H9 (cell line): Measurements from ENCODE around the gene LCP1. TPM values are rescaled to one million over a fixed set of nuclear protein-coding genes. Genes with fewer than 3 reads are reported as not detected.

Source experiments
- DNase-seq: peaks from one replicate; pipeline ENCODE4 v3.0.0-alpha.2; 2017
- H2AFZ ChIP-seq: one replicate; pipeline ENCODE4 v1.6.1; 2013; ENCODE audit warnings: mild to moderate bottlenecking, low read length, control low read depth, moderate library complexity
- H2AK5ac ChIP-seq: 2 replicates; pipeline ENCODE4 v1.6.1; 2013; ENCODE audit warnings: low read length, control low read depth, mixed read lengths; ENCODE audit not compliant: insufficient read length
- H2BK120ac ChIP-seq: one replicate; pipeline ENCODE4 v1.6.1; 2013; ENCODE audit warnings: low read depth, mild to moderate bottlenecking, low read length, control low read depth, inconsistent platforms; ENCODE audit not compliant: poor library complexity, severe bottlenecking
- H2BK12ac ChIP-seq: 2 replicates; pipeline ENCODE4 v1.6.1; 2013; ENCODE audit warnings: low read length, control low read depth, mixed read lengths, low read depth; ENCODE audit not compliant: insufficient read length
- H2BK15ac ChIP-seq: 2 replicates; pipeline ENCODE4 v1.6.1; 2013; ENCODE audit warnings: low read depth, low read length, control low read depth
- H2BK20ac ChIP-seq: one replicate; pipeline ENCODE4 v1.6.1; 2013; ENCODE audit warnings: low read depth, mild to moderate bottlenecking, low read length, control low read depth, inconsistent platforms; ENCODE audit not compliant: poor library complexity, severe bottlenecking
- H2BK5ac ChIP-seq: 2 replicates; pipeline ENCODE4 v1.6.1; 2013; ENCODE audit warnings: low read length, control low read depth, mixed read lengths; ENCODE audit not compliant: insufficient read length
- H3K14ac ChIP-seq: 2 replicates; pipeline ENCODE4 v1.6.1; 2013; ENCODE audit warnings: low read length, control low read depth; ENCODE audit not compliant: insufficient read depth
- H3K18ac ChIP-seq: 2 replicates; pipeline ENCODE4 v1.6.1; 2013; ENCODE audit warnings: low read depth, mild to moderate bottlenecking, mixed read lengths, low read length, control low read depth; ENCODE audit not compliant: insufficient read length
- H3K23ac ChIP-seq: 2 replicates; pipeline ENCODE4 v1.6.1; 2013; ENCODE audit warnings: low read length, control low read depth, mixed read lengths, low read depth; ENCODE audit not compliant: insufficient read length
- H3K23me2 ChIP-seq: 2 replicates; pipeline ENCODE4 v1.6.1; 2013; ENCODE audit warnings: low read depth, mild to moderate bottlenecking, mixed read lengths, low read length, control low read depth; ENCODE audit not compliant: insufficient read length, poor library complexity, severe bottlenecking
- H3K27ac ChIP-seq: 2 replicates; pipeline ENCODE4 v1.5.1; 2013; ENCODE audit warnings: low read length, control low read depth, mixed read lengths, low read depth; ENCODE audit not compliant: insufficient read length
- H3K27me3 ChIP-seq: 2 replicates; pipeline ENCODE4 v1.6.1; 2013; ENCODE audit warnings: low read length, control low read depth, inconsistent platforms; ENCODE audit not compliant: insufficient read depth
- H3K4ac ChIP-seq: 2 replicates; pipeline ENCODE4 v1.6.1; 2013; ENCODE audit warnings: low read depth, mild to moderate bottlenecking, control low read depth, inconsistent platforms, low read length, moderate library complexity
- H3K4me1 ChIP-seq: 2 replicates; pipeline ENCODE4 v1.6.1; 2013; ENCODE audit warnings: low read length, control low read depth, inconsistent platforms; ENCODE audit not compliant: insufficient read depth
- H3K4me2 ChIP-seq: 2 replicates; pipeline ENCODE4 v1.6.1; 2013; ENCODE audit warnings: low read length, control low read depth, mixed read lengths; ENCODE audit not compliant: insufficient read length, insufficient read depth
- H3K56ac ChIP-seq: 2 replicates; pipeline ENCODE4 v1.6.1; 2013; ENCODE audit warnings: low read depth, mild to moderate bottlenecking, mixed read lengths, low read length, control low read depth; ENCODE audit not compliant: insufficient read length
- H3K79me1 ChIP-seq: 2 replicates; pipeline ENCODE4 v1.6.1; 2013; ENCODE audit warnings: low read depth, mild to moderate bottlenecking, moderate library complexity, low read length, control low read depth, inconsistent platforms; ENCODE audit not compliant: insufficient read depth, poor library complexity, severe bottlenecking
- H3K79me2 ChIP-seq: 2 replicates; pipeline ENCODE4 v1.6.1; 2013; ENCODE audit warnings: low read length, control low read depth, inconsistent platforms; ENCODE audit not compliant: insufficient read depth
- H3K9ac ChIP-seq: 2 replicates; pipeline ENCODE4 v1.6.1; 2013; ENCODE audit warnings: low read length, control low read depth, mixed read lengths; ENCODE audit not compliant: insufficient read length; ENCODE audit errors: extremely low read depth
- H3K9me3 ChIP-seq: one replicate; pipeline ENCODE4 v1.6.1; 2013; ENCODE audit warnings: low read depth, low read length, inconsistent platforms; ENCODE audit not compliant: control insufficient read depth
- H3T11ph ChIP-seq: one replicate; pipeline ENCODE4 v1.6.1; 2013; ENCODE audit warnings: mild to moderate bottlenecking, low read length, control low read depth, inconsistent platforms
- H4K20me1 ChIP-seq: one replicate; pipeline ENCODE4 v1.6.1; 2013; ENCODE audit not compliant: control insufficient read depth, insufficient read length, insufficient read depth
- H4K5ac ChIP-seq: 2 replicates; pipeline ENCODE4 v1.6.1; 2013; ENCODE audit warnings: low read depth, mild to moderate bottlenecking, mixed read lengths, low read length, control low read depth; ENCODE audit not compliant: insufficient read length
- H4K8ac ChIP-seq: replicated peaks from 2 replicates; pipeline ENCODE4 v1.6.1; 2013; ENCODE audit warnings: low read length, control low read depth, mixed read lengths, low read depth; ENCODE audit not compliant: insufficient read length
- H4K91ac ChIP-seq: 2 replicates; pipeline ENCODE4 v1.6.1; 2013; ENCODE audit warnings: low read depth, mild to moderate bottlenecking, moderate library complexity, mixed read lengths, low read length, control low read depth; ENCODE audit not compliant: insufficient read length
- H3K27ac Mint-ChIP-seq, 3 experiments: 2 replicates in 2 of 3; 3 replicates in 1 of 3; pipeline ENCODE4 v1.8.0; 2020 to 2021; ENCODE audit warnings: mixed read lengths in 3 of 3, mild to moderate bottlenecking in 1 of 3, moderate library complexity in 1 of 3
- H3K27me3 Mint-ChIP-seq: 2 replicates; pipeline ENCODE4 v1.8.0; 2021; ENCODE audit warnings: low read depth, mild to moderate bottlenecking, moderate library complexity, mixed read lengths
- H3K36me3 Mint-ChIP-seq, 3 experiments: 2 replicates in 2 of 3; 3 replicates in 1 of 3; pipeline ENCODE4 v1.8.0; 2020 to 2021; ENCODE audit warnings: low read depth in 3 of 3, mixed read lengths in 3 of 3; ENCODE audit not compliant: insufficient read depth in 1 of 3
- H3K4me1 Mint-ChIP-seq, 2 experiments: 2 replicates each; pipeline ENCODE4 v1.8.0; 2020; ENCODE audit warnings: mixed read lengths in 2 of 2
- H3K4me3 Mint-ChIP-seq, 2 experiments: 2 replicates in 1 of 2; 3 replicates in 1 of 2; pipeline ENCODE4 v1.8.0; 2020 to 2021; ENCODE audit warnings: mild to moderate bottlenecking in 2 of 2, mixed read lengths in 2 of 2, moderate library complexity in 1 of 2
- H3K9me3 Mint-ChIP-seq, 2 experiments: 2 replicates in 1 of 2; 3 replicates in 1 of 2; pipeline ENCODE4 v1.8.0; 2020; ENCODE audit warnings: mild to moderate bottlenecking in 2 of 2, mixed read lengths in 2 of 2, moderate library complexity in 1 of 2
- CTCF ChIP-seq: fragments of 200-600 bp; sonication (generic); conservative IDR thresholded peaks from 3 replicates; pipeline ENCODE4 v1.8.0; 2021; ENCODE audit warnings: antibody characterized with exemption, mild to moderate bottlenecking
- WGBS: extraction: QIAGEN DNeasy Blood & Tissue Kit; methylation state at CpG from one replicate; pipeline ENCODE4 v1.1.7; 2013; ENCODE audit warnings: missing lambda C conversion rate, low lambda C conversion rate, mixed read lengths; ENCODE audit not compliant: insufficient read length; ENCODE audit errors: extremely low coverage; 5-methylcytosine and 5-hydroxymethylcytosine counted together
- total RNA-seq: library from RNA; stranded (reverse); gene quantifications from 2 replicates; pipeline ENCODE4 v1.2.1, GENCODE V29; 2021

The LCP1 gene
- total RNA-seq, 1 experiment from 2014 or later = 0.81 TPM

- Histone ChIP-seq H4K8ac (no peak overlapping the region), H3K14ac (no peak overlapping the region), H4K20me1 (no peaks in the 10 kb centered on the region), H3T11ph (no peak overlapping the region), H3K27ac (no peak overlapping the region), H2BK15ac (no peak overlapping the region), H2AK5ac (no peak overlapping the region), H4K5ac (no peak overlapping the region), H2BK20ac (no peak overlapping the region), H3K18ac (no peak overlapping the region), H3K79me1 (no peaks in the 10 kb centered on the region), H3K27me3 (no peaks in the 10 kb centered on the region), H2BK12ac (no peak overlapping the region), H2BK120ac (no peak overlapping the region), H3K23me2 (no peaks in the 10 kb centered on the region), H2BK5ac (no peak overlapping the region), H3K79me2 (no peaks in the 10 kb centered on the region), H3K9me3 (no peaks in the 10 kb centered on the region), H4K91ac (no peak overlapping the region), H2AFZ (no peak overlapping the region), H3K4me1 (no peaks in the 10 kb centered on the region), H3K9ac (no peak overlapping the region), H3K23ac (no peak overlapping the region), H3K4ac (no peak overlapping the region), H3K56ac (no peak overlapping the region), H3K4me2 (no peak overlapping the region)
- WGBS = no CpG with 5 or more reads among the region's 1 CpG
- TF ChIP-seq CTCF = no peak
- no peak for DNase-seq
- H3K27ac Mint-ChIP-seq = no peak overlapping the region
- no peaks in the 10 kb centered on the region for H3K9me3 Mint-ChIP-seq
- no peak overlapping the region for H3K4me3 Mint-ChIP-seq
- H3K27me3 Mint-ChIP-seq = no peaks in the 10 kb centered on the region
- H3K36me3 Mint-ChIP-seq = no peaks in the 10 kb centered on the region
- no peaks in the 10 kb centered on the region for H3K4me1 Mint-ChIP-seq
These were observed 10.4 kb upstream of the LCP1 start for GRCh38 chr13:46192412-46192811.
